Stomach (tissue), 4 donors: ENCODE measurements around the gene COL6A1.
A peak's percentile ranks its signal among the peaks of the same experiment; 100 is the strongest.

Source experiments
- CTCF ChIP-seq, 7 experiments: fragments of 450-650 bp in 4 of 7; fragments of 200-600 bp in 3 of 7; sonication (generic) in 3 of 7; IDR thresholded peaks; one replicate each; pipeline ENCODE4 v1.5.1; 2016 to 2019; ENCODE audit warnings: antibody characterized with exemption in 7 of 7, control low read depth in 2 of 7, mild to moderate bottlenecking in 1 of 7
- EP300 ChIP-seq: sonication (generic); formaldehyde crosslinking; IDR thresholded peaks from one replicate; pipeline ENCODE4 v1.6.1; 2017; ENCODE audit warnings: antibody characterized with exemption
- POLR2A ChIP-seq, 4 donors: fragments of 450-650 bp; IDR thresholded peaks; one replicate each; pipeline ENCODE4 v1.6.1; 2016; ENCODE audit warnings: antibody characterized with exemption in 4 of 4, control low read depth in 2 of 4, mild to moderate bottlenecking in 1 of 4, moderate library complexity in 1 of 4
- POLR2AphosphoS5 ChIP-seq, 3 donors: sonication (generic); formaldehyde crosslinking; IDR thresholded peaks; one replicate each; pipeline ENCODE4 v1.6.1; 2016; ENCODE audit warnings: antibody characterized with exemption in 3 of 3

- TF ChIP-seq CTCF (IDR thresholded peaks at IDR 0.05) = no peak
- TF ChIP-seq POLR2A (IDR thresholded peaks at IDR 0.05) = no peak
- no peak for TF ChIP-seq EP300
- TF ChIP-seq POLR2AphosphoS5 (IDR thresholded peaks at IDR 0.05) = peak in 1 of 3 donors; percentile 34
Measured at GRCh38 chr21:45972716-45973474, 8.7 kb upstream of the COL6A1 start.
